ENCODE measurements around the gene BICDL1.

- TF ChIP-seq POLR2AphosphoS5 (IDR thresholded peaks at IDR 0.05; ENCODE audit: low read depth, low read length) (no peak), POLR2A (IDR thresholded peaks at IDR 0.05; ENCODE audit: low read depth, low read length) (no peak), TAF1 (IDR thresholded peaks at IDR 0.05; ENCODE audit: borderline replicate concordance, low read depth, low read length) (no peak)
These were observed 103.7 kb downstream of the BICDL1 start for GRCh38 chr12:120092551-120093335.
